ENCODE data around the gene EHD2. TPM values are rescaled to one million over a fixed set of nuclear protein-coding genes. Genes with fewer than 3 reads are reported as not detected.
"Not testable (repeated sequence)": the region's sequence is repeated elsewhere in the genome, so short reads cannot be mapped to it uniquely, and the experiment has no call there.

Gene EHD2
- total and polyA plus RNA-seq, 2 of the 13 experiments (the other 11 are each of a cell fraction or from before 2014, with no cell fraction given), result 0.09 to 0.28 TPM

DNA sequence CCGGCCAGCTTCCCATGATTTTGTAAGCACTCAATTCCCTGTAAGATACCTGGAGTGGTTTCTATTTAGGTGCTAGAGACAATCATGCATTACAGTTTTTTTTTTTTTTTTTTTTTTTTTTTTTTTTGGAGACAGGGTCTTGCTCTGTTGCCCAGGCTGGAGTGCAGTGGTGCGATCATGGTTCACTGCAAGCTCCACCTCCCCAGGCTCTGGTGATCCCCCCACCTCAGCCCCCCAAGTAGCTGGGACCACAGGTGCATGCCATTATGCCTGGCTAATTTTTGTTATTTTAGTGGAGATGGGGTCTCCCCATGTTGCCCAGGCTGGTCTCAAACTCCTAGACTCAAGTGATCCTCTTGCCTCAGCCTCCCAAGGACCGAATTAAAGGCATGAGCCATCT is 51.5 kb downstream of the EHD2 start:
- 67% methylated on average over 3 of the region's 3 CpGs for WGBS (ENCODE audit: low lambda C conversion rate)
- Histone ChIP-seq H3K4me3 (replicated peaks in 1 of 3; ENCODE audit: insufficient read depth in 1 of 3, low read depth in 2 of 3, low read length in 3 of 3) (peak overlapping the region in 1 of 3 experiments; percentile 23; a peak in 1 of 6 replicates), H3K4me2 (ENCODE audit: low read depth, low read length) (peak overlapping the region; percentile 61), H3K27ac (ENCODE audit: extremely low read length, insufficient read depth, low read length) (peak overlapping the region; percentile 38), H3K4me1 (ENCODE audit: insufficient read depth, low read length) (peaks cover 34% of the 10 kb centered on the region)
- BruUV-seq (replicated peaks); H3K27me3 ChIP-seq (ENCODE audit: control insufficient read depth in 1 of 2, insufficient read depth in 2 of 2, low read length in 2 of 2); H2AFZ ChIP-seq (ENCODE audit: low read length); intact Hi-C loops (cut with micrococcal nuclease; ENCODE audit: unreplicated experiment); H4K20me1 ChIP-seq (ENCODE audit: insufficient read depth, low read length); DNase-seq (ENCODE audit: low spot score); H3K9ac ChIP-seq (ENCODE audit: insufficient read depth, low read depth, low read length); ATAC-seq; in situ Hi-C loops (cut with HindIII; ENCODE audit: extremely low pct_ligation_motif_present, low pct_unique_long_range_greater_than_20kb); H3K36me3 ChIP-seq (replicated peaks in 1 of 2; ENCODE audit: control insufficient read depth in 1 of 2, insufficient read depth in 2 of 2, low read length in 2 of 2); H3K79me2 ChIP-seq (ENCODE audit: insufficient read depth, low read length); H3K9me3 ChIP-seq (ENCODE audit: low read length); FAIRE-seq: not testable (repeated sequence)
- CTCF ChIA-PET (ENCODE audit: low intra/inter-chr PET ratio, low total read pairs), result interaction anchor here (0.8 to 2.9 kb wide), 2 partner anchors 23 to 26 kb away, joined by 3 to 47 read pairs; no protein-coding TSS in a partner anchor
- POLR2A ChIA-PET, result interaction anchor here (1.3 to 1.5 kb wide), 2 partner anchors 9 to 21 kb away, joined by 3 to 4 read pairs; no protein-coding TSS in a partner anchor
- TF ChIP-seq ZNF770 (CRISPR knock-in tag; IDR thresholded peaks at IDR 0.05) (0 out of 2 replicates have a peak, but pooled peaks have one; percentile 4), ZNF121 (CRISPR knock-in tag; IDR thresholded peaks at IDR 0.05) (peak; percentile 52; the same call in 1 of the 2 replicates)

- Histone ChIP-seq H3K27ac (ENCODE audit: extremely low read length, insufficient read depth, low read length) (no peak overlapping the region), H3K9ac (ENCODE audit: insufficient read depth, low read depth, low read length) (no peak overlapping the region), H3K9me3 (ENCODE audit: low read length) (no peaks in the 10 kb centered on the region), H4K20me1 (ENCODE audit: insufficient read depth, low read length) (no peaks in the 10 kb centered on the region), H3K4me3 (replicated peaks in 1 of 3; ENCODE audit: insufficient read depth in 1 of 3, low read depth in 2 of 3, low read length in 3 of 3) (peak overlapping the region in 1 of 3 experiments; percentile 51; a peak in 2 of 6 replicates), H2AFZ (ENCODE audit: low read length) (no peak overlapping the region), H3K4me1 (ENCODE audit: insufficient read depth, low read length) (peaks cover 41% of the 10 kb centered on the region), H3K27me3 (ENCODE audit: control insufficient read depth in 1 of 2, insufficient read depth in 2 of 2, low read length in 2 of 2) (no peaks in the 10 kb centered on the region), H3K36me3 (replicated peaks in 1 of 2; ENCODE audit: control insufficient read depth in 1 of 2, insufficient read depth in 2 of 2, low read length in 2 of 2) (no peaks in the 10 kb centered on the region), H3K4me2 (ENCODE audit: low read depth, low read length) (peak overlapping the region; percentile 59), H3K79me2 (ENCODE audit: insufficient read depth, low read length) (no peaks in the 10 kb centered on the region)
- ATAC-seq, result peak; percentile 77
- FAIRE-seq, result peak; percentile 18
- intact Hi-C loops (cut with micrococcal nuclease; ENCODE audit: unreplicated experiment), result loop anchor here (1.0 kb wide), 1 partner anchor 23 kb away; no protein-coding TSS in a partner anchor
- POLR2A ChIA-PET, result interaction anchor here (1.5 kb wide), 1 partner anchor 8 kb away, joined by 3 read pairs; no protein-coding TSS in a partner anchor
- CTCF ChIA-PET (ENCODE audit: low intra/inter-chr PET ratio, low total read pairs), result interaction anchor here (1.3 to 2.9 kb wide), 2 partner anchors 22 to 25 kb away, joined by 5 to 47 read pairs; no protein-coding TSS in a partner anchor
- BruUV-seq (replicated peaks), result no TSS peak
- WGBS (ENCODE audit: low lambda C conversion rate), result 23% methylated on average over 10 of the region's 19 CpGs
- in situ Hi-C loops (cut with HindIII; ENCODE audit: extremely low pct_ligation_motif_present, low pct_unique_long_range_greater_than_20kb), result no loop called here
- peak; percentile 52 for DNase-seq (ENCODE audit: low spot score)
- TF ChIP-seq, protein P1, sequence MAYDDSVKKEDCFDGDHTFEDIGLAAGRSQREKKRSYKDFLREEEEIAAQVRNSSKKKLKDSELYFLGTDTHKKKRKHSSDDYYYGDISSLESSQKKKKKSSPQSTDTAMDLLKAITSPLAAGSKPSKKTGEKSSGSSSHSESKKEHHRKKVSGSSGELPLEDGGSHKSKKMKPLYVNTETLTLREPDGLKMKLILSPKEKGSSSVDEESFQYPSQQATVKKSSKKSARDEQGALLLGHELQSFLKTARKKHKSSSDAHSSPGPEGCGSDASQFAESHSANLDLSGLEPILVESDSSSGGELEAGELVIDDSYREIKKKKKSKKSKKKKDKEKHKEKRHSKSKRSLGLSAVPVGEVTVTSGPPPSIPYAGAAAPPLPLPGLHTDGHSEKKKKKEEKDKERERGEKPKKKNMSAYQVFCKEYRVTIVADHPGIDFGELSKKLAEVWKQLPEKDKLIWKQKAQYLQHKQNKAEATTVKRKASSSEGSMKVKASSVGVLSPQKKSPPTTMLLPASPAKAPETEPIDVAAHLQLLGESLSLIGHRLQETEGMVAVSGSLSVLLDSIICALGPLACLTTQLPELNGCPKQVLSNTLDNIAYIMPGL (CRISPR knock-in tag; IDR thresholded peaks at IDR 0.05; ENCODE audit: borderline replicate concordance in 1 of 2, low read depth in 1 of 2), result peak in 1 of 2 experiments; percentile 50; a peak in 1 of 4 replicates
- TF ChIP-seq ZNF501 (CRISPR knock-in tag; IDR thresholded peaks at IDR 0.05) (peak; percentile 40; the same call in 1 of the 2 replicates), STAG1 (CRISPR knock-in tag; IDR thresholded peaks at IDR 0.05) (peak; percentile 82), ZZZ3 (CRISPR knock-in tag; IDR thresholded peaks at IDR 0.05; ENCODE audit: borderline replicate concordance) (no peak), TFE3 (CRISPR knock-in tag; IDR thresholded peaks at IDR 0.05) (no peak)
Observed at GRCh38 chr19:47765523-47766358, 52.5 kb downstream of the EHD2 start.

Measured in HepG2 (cell line).